Inferior parietal cortex (tissue), 1 donor: ENCODE data around the gene KRT78.

ENCODE experiments used
- DNase-seq: peaks from one replicate; pipeline ENCODE4 v3.0.0-alpha.2; 2016; ENCODE audit errors: extremely low spot score

KRT78 gene

DNA sequence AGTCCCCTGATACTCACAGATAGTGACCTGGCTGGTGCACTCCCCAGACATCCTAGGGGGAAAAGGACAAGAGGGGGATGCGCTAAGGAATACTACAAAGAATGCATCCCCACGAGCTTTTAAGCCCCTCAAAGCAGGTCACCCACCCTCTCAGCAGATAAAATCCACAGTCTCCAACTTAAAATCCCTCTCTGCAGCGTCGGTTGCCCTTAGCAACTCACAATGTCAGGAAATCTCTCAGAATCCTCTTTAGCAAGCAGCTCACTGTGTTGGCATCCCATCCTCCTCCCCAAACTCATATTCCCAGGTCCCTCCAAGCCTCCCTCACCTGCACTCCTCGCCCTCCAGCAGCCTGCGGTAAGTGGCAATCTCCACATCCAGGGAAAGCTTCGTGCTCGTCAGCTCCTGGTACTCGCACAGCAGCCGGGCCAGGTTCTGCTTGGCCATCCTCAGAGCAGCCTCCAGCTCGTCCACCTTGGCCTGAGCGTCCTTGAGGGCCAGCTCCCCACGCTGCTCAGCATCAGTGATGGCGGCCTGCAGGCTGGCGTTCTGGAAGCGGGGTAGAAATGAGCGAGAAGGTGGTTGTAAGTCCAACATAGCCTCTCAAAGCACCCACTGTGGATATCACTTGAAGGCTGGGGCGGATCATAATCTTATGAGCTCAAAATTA lies 9.2 kb downstream of the KRT78 start:
- no peak for DNase-seq

DNA sequence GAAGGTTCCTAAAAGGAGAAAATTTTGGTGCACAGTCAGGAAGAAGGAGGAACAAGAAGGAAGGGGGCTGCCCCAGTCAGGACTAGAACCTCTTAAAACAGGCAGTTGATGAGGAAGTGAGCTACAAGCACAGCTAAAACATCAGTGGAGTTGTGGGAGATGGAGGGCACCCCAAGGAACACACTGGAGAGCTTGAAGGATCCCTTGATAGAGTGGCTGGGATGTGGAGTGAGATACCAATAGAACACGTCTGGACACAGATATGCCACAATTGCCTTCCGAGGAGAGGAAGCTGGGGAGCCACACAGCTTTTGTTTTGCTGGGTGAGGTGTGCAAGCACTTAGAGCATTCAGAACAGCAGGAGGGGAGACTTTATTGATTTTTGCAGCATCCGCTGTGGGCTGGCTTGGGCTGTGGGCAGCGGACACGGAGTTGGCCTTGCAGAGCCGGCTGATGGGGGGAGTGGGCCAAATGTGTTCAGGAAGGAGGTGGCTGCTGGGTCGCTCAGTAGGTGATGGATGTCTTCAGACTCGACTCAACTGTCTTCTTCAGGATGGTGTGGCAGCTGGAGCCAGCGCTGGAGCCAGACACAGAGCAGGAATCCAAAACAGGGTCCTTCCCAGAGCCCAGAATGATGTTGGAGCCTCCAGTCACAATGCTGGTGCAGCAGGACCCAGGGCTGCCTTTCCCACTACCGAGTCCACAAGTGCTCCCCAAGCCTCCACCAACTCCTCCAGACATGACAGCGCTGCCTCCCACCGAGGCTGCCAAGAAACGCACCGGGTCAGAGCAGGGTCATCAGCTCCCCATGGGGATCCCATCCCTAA lies 10.0 kb downstream of the KRT78 start:
- no peak for DNase-seq

DNA sequence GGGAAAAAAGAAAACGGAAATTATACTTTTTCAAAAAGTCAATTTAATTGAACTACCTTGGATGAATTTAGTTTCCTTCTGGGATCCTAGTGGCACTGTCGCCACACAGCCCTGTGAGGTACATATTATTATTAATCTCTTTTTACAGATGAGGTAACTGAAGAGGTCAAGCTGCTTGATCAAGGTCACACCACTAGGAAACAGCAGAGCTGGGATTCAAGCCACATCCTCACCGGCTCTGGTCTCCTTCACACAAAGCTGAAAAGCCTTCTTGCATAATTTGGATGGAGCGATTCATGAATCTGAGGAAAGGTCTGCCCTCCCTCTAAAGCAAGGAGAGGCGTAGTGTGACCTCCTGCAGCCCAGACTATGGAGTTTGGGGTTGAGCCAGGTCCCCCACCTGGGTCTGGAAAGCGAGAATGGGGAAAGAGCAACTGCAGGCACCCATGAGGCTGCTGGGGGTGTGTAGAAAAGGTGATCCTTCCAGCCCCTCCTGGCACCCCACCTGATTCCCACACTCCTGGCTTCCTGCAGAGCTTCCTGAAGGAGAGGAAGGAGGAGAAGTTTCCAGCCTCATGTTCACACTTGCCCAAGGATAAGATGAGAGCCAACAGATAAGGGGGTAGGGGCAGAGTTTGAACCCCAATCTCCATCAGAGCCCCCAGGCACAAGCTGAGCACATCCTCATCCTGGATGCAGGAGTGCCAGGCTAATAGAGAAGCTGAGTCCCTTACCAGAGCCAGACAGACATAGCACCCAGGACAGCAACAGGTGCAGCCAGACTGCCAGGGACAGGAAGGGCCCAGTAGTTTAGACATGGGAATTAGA lies 10.8 kb downstream of the KRT78 start:
- DNase-seq: no peak

DNA sequence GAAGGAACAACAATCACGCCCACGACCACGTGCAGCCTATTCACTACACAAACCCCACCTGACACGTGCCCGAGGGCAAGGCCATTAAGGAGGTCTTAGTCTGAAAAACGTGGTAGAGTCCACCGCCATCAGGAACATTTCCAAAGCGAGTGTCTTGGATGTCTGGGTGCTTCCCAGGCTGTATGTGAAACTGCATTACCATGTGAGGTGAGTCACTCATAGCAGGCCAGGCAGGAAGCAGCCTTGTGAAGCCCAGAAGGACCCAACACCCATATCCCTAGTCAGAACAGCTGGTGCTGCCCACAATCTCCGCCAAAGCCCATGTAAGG lies 11.4 kb downstream of the KRT78 start:
- DNase-seq: no peak

DNA sequence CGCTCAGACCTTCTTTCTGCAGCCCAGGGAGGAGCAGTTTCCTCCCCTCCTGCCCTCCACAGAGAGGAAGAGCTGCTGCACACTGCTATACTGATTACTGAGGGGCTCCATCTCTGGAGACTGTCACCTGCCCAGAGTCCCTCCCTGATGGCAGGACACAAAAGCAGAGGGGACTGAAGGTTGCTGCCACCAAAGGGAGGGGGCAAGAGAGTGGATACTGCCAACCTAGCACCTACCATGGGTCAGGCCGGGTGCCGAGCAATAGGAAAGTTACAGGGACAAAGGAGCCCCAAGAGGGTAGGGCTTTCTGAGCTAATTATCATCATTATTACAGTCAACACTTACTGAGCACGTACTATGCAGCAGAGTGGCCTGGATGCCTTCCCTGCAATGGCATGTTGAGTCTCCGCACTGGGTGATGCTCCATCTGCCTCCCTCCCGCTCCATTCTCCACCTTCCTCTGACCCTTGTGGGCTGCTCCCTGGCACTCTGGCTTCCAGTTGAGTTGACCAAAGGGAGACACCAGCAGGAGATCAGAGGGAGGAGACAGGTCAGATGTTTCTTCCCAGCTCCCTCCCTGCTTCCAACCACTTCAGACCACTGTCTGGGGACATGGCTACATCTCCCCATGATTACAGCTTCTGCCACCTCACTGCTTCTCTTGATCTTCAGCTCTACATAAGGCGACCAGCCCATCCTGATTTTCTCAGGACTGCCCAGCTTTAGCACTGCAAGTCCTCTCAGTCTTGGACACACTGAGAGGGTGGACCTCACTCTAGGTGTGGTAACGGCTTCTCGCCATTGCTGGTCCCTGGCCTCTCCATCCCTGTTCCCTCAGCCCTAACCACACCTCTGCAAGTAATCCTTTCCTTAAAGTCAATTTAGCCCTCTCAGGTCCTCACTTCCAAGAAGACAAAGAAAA lies 12.0 kb downstream of the KRT78 start:
- DNase-seq: no peak

DNA sequence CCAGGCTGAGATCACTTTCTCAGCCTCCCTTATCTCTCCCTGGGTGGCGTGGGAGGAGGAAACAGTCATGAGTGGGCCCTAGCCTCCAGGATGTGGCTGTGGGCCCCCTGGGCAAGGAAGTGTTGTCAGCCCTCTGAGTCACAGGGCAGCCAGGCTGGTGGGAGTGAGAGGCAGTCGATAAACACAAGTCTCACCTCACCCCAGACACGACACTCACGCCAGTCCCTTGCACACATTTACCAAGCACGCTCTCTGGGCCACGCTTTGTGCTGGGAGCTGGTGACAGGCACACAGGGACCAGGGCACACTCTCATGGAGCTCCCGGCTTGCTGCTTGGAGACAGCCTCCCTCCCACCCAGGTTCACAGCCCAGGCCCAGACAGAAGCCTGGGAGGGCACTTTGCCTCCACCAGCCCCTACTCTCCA lies 12.7 kb downstream of the KRT78 start:
- DNase-seq: no peak

DNA sequence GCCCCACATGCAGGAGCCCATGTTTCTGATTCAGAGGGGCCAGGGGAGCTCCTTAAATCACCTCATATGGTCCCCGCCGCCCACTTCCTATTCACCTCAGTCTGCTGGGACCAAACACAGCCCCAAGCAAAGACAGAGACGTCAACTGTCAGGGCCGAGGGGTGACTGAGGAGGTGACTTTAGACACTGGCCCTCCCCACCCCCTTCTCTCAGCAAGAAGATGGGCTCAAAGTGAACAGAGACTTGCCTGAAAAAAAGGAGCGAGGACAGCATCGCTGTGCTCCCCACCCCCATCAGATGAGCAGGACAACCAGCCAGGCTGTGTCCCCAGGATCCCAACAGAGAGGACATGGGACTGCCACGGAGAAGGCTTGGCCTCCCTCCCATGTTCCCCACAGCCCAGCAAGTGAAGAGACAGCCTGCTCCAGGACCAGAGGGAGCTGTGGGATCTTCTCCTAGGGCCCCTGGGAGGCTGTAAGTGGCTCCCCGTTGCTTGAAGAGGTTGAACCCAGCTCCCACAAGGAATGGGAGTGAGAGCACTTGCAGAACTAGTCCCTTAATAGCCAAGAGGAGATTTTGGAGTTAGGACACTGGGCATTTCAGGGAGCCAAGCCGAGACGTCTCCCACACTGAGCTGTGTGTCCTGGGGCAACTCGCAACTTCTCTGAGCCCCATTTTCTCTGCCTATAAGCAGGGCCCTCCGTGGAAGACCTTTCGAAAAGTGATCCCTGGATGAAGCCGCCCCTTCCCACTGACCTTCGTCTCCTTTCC lies 13.3 kb downstream of the KRT78 start:
- no peak for DNase-seq

DNA sequence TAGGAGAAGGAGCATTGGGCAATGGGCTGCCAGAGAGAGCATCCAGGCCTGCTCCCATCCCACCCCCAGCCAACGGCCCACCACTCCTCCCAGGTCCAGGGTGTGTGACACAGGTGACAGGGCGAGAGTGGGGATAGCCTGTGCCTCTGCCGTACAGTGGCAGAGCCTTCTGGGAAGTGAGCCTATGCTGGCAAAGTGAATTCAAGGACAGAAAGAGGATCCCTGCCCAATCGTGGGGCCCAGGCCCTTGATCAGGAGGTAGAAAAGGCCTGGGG lies 14.1 kb downstream of the KRT78 start:
- DNase-seq: no peak

DNA sequence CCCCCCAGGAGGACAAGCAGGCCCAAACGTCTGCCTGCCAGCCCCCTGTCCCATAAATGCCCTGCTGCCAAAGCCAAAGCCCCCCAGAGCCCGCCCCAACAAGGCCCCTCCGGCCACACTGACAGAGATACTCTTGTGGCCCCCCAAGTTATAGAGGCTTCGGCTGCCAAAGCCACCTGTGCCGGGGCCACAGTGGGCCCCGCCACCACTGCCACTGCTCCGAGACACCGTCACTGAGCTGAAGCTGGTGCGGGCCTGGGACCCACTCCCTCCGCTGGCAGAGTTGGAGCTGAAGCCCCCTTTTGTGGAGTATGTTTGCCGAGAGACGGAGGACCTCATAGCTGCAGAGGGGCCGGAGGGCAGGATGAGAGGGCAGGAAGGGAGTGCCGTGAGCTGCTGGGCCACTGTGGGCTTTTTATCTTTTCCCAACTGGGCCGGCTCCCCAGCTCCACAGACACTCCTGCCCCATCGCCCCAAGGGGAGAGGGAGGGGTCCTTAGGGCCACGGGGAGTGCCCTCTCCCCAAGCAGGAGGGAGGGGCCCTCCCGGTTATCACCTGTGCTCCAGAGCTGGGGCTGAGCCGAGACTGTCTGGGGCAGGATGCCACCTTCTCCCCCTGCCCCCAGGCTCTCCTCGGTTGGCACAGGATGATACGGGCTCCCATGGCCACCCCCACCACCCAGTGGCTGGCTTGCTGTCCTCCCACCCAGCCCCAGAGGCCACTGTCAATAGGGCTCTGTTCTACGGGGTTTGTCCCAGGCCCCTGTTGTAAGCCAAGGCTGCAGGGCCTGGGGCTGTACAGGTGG lies 14.7 kb downstream of the KRT78 start, which contains the start of gene KRT79:
KRT79 (minus strand) TSS at position 390 of the 805 bp plus-strand sequence; CDS start at position 339, 51 bp downstream.
- no peak for DNase-seq

DNA sequence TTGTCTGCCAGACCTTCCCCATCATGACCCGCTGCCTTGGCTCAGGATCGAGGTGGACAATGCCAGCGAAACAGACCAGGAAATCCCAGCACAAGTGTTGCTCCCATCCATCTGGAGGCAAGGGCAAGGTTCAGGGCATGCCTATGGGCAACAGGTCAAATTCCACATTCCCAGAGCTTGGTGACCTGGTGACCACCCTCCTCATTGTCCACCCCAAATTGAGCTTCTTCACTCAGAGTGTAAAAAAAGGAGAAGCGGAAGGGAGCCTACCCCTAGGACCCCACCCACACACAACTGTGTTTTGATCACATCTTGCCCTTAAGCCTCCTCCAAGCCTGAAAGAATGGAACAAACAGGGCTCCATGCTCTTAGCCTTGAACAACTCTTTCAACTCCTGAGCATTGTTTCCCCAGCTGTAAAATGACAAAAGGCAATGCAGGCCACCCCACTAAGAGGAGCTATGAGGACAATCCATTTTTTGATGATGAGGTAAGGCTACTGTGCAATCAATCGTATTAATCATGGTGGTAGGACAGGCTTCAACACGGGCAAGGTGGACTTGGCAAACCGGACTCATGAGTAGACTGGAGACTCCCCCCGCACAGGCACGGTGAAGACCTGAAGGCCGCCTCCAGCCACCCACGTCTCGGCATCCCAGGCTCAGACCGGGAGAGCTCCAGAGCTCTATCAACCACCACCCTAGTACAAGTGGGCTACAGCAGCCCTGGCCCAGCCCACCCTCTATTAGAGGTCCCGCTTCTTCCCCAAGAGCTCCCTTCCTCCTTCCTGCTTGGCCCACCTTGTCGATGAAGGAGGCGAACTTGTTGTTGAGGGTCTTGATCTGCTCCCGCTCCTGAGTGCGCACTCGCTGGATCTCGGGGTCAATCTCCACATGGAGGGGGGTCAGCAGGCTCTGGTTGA lies 15.5 kb downstream of the KRT78 start:
- no peak for DNase-seq

DNA sequence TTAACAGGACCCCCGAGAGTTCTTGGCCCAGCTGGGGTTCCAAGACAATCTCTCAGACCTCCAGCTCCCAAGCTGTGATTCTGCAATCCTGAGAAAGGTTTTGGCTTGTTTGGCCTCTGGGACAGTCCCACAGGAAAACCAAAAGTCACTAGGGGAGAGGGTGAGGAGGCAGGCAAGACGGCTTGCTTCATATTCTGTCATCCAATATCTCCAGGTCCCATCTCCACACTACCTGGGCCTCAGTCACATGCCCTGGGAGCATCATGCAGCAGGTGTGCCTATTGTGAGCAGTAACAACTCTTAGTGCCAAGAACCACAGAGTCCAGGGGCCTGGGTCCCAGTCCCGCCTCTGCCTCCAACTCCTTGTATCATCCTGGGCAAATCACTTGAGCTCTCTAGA lies 16.3 kb downstream of the KRT78 start:
- DNase-seq: no peak

DNA sequence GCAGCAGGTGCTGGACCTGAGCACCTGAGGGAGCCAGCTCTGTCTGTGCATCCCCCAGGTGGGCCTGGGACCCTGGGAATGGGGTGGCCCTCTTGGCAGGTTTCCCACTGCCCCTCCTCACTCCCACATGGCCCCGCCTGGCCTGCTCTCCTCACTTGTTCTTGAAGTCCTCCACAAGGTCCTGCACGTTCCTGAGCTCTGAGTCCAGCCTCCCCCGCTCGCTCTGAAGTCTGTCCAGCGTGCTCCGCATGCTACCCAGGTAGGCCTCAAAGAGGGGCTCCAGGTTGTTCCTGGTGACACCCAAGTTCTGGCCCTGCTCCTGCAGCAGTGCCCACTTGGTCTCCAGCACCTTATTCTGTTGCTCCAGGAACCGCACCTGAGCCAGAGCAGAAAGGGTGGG lies 17.5 kb downstream of the KRT78 start:
- DNase-seq: no peak

DNA sequence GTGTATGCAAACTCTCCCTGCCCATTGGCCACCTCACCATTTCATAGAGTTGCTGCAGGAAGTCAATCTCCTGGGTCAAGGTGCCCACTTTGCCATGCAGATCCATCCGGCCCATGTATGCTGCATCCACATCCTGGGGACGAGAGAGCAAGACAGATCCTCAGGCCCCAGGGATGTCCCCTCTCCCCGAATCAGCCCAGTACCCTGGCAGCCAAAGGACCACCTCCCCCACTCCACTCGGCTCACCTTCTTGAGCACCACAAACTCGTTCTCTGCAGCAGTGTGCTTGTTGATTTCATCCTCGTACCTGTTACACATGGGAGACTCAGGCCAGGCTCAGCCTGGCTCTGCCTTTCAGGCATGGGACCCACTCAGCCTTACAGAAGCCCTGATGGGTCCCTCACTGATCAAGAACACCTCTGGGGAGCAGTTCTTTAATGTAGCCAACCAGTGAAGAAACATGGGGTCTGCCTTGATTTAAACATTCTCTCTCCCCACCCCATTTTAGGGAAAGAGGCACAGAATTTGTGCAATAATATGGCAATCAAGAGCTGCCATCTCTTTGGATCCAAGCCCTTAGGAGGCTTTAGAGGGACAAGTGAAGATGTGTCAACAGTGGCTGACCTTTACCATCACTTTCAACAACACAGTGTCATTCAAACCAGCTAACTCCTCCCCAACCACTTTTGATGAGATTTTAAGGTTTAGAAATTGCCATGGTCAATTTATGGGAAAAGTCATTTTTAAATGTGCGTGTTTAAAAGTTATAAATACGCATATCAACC lies 18.6 kb downstream of the KRT78 start:
- DNase-seq: no peak

DNA sequence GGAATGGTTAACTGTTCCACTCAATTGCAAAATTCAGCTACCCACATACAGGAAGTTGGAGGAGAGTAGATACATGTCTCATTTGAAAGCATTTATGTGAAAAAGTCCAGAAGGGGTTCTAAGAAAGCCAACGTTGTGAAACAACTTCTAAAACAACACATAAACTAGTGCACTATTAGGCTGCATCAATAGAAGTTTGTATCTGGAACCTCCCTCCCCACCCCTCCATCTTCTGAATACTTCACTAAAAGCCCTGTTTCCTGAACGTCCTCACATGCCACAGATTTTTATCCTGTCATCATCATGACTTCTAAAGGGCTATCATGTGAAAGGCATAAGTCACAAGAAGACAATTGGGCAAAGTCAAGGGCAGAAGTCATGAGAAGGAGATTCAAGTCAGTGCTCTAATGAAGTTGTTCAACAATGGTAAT lies 20.2 kb downstream of the KRT78 start:
- DNase-seq: no peak

DNA sequence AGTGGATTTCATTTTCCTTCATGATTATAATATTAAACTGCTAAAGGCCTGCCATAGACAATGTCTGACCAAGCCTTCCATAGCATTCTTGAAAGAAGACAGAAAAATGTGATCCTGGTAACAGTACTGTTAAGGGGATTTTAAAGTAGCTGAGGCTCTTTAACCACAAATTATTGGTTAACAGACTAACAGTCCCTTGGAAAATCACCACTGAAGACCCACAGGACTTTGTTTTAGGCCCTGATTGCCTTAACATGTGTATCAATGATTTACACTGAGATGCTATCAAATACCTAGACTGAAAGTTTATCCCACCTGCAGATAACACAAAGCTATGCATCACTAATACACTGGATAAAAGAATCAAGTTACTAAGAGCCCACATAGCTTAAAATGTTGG lies 20.6 kb downstream of the KRT78 start:
- DNase-seq: no peak

DNA sequence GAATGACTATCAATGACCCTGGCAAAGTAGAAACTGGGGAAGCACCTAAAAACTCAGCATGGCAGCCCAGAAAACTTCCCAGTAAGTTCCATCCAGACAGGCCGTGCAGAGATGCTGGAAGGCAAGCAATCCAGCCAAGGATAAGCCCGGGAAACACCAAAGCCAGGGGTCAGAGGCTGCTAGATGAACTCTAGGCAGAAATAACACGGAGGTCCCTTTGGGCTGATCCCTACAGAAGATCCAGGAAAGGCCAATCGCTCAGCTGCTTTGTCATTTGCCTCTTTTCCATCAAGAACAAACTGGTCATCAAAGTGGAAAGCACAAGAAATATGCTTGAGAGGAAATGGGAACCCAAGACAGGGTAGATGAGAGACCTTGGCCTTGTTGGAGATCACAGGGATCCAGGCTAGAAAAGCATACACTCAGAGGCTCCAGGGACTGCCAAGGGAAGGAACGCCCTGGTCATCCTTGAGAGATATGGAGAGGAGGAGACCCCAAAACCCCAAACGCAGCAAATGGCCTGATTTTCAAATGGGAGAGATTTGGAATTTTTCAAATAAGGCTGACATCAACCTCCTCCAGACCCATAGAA lies 21.2 kb downstream of the KRT78 start:
- no peak for DNase-seq

DNA sequence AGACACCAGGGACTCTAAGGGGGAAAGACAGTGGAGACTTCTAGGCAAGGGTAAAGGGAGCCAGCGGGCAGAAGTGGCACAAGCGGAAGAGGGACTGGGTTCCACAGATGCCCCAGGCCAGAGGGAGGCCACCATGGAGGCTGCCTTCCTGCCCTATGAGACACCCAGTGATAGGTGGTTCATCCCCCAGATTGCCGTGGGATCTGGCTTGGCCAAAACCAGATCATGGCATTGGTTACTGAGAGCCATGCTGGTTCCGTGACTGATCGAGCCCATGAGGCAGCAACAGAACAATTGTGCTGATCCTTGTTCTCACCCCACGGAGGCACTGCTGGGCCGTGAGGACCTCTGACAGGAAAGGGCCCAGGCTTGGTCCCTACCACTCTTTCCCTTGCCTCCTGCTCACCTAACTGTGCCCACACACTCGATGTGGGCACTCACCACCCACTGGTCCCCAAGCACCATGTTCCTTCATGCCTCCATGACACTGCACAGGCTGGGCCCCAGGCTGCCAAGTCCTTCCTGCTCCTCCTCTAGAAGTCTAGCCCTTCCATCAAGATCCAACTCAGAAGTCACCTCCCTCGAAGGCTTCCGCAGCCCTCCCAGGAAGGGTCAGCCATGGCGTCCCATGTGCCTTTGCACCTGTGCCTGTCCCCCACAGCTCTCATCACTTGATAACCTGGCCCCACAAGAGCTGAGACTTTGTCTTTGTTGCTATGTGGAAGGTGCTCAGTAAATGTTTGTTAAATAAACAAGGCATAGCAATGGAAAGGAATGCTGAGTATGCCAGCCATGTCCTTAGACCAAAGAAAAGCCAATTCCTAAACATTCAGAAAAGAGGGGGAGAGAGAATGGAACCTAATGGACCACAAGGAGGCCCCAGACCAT lies 21.9 kb downstream of the KRT78 start:
- no peak for DNase-seq
